HFFc6 (cell line): Measurements from ENCODE around the gene GRB10. TPM values are rescaled to one million over a fixed set of nuclear protein-coding genes. Genes with fewer than 3 reads are reported as not detected.
A peak's percentile ranks its signal among the peaks of the same experiment; 100 is the strongest.

Source experiments
- DNase-seq: peaks from one replicate; pipeline ENCODE4 v3.0.0-alpha.2; 2018
- H3K27ac Mint-ChIP-seq: 2 replicates; pipeline ENCODE4 v1.8.0; 2020; ENCODE audit warnings: mild to moderate bottlenecking, mixed read lengths
- H3K27me3 Mint-ChIP-seq: 2 replicates; pipeline ENCODE4 v1.8.0; 2021; ENCODE audit warnings: mild to moderate bottlenecking, moderate library complexity, mixed read lengths; ENCODE audit not compliant: insufficient read depth
- H3K36me3 Mint-ChIP-seq: 2 replicates; pipeline ENCODE4 v1.8.0; 2021; ENCODE audit warnings: low read depth, mixed read lengths
- H3K4me1 Mint-ChIP-seq: 2 replicates; pipeline ENCODE4 v1.8.0; 2020; ENCODE audit warnings: low read depth, mixed read lengths
- H3K4me3 Mint-ChIP-seq: 2 replicates; pipeline ENCODE4 v1.8.0; 2020; ENCODE audit warnings: mild to moderate bottlenecking, moderate library complexity, mixed read lengths
- H3K9me3 Mint-ChIP-seq: 2 replicates; pipeline ENCODE4 v1.8.0; 2020; ENCODE audit warnings: mild to moderate bottlenecking, mixed read lengths
- CTCF ChIP-seq: fragments of 200-600 bp; sonication (generic); IDR thresholded peaks from 2 replicates; pipeline ENCODE4 v1.5.0; 2021; ENCODE audit warnings: antibody characterized with exemption, mild to moderate bottlenecking
- total RNA-seq, 6 experiments: library from RNA; stranded (reverse); fragmentation: NEBNext Ultra II Directional; extraction: Animal tissue kit (Norgen Biotek cat#: 25700); gene quantifications; 2 replicates in 1 of 6; 3 replicates in 5 of 6; pipeline ENCODE4 v1.2.3, GENCODE V29; 2021

Gene GRB10
- total RNA-seq, 6 experiments from 2014 or later = 13.6 to 17.8 (median 14.8) TPM

- Mint-ChIP-seq H3K4me1 (peaks cover 21% of the 10 kb centered on the region), H3K27ac (no peak overlapping the region), H3K9me3 (peaks cover 5% of the 10 kb centered on the region), H3K27me3 (peaks cover 6% of the 10 kb centered on the region), H3K4me3 (peak overlapping the region; percentile 61), H3K36me3 (peaks cover 9% of the 10 kb centered on the region)
- no peak for DNase-seq
- no peak for TF ChIP-seq CTCF
These were observed 11.4 kb upstream of the GRB10 start for GRCh38 chr7:50793947-50794570.

GRCh38 chr7:50793120-50793946 is 10.6 kb upstream of the GRB10 start:
- Mint-ChIP-seq H3K27me3 (peaks cover 6% of the 10 kb centered on the region), H3K9me3 (peaks cover 9% of the 10 kb centered on the region), H3K4me3 (peak overlapping the region; percentile 61), H3K4me1 (peaks cover 21% of the 10 kb centered on the region), H3K36me3 (peaks cover 13% of the 10 kb centered on the region), H3K27ac (no peak overlapping the region)
- peak; percentile 26 for DNase-seq
- TF ChIP-seq CTCF = no peak

GRCh38 chr7:50792342-50793119 is 9.8 kb upstream of the GRB10 start:
- H3K9me3 Mint-ChIP-seq = peaks cover 4% of the 10 kb centered on the region; the same call in 1 of the 2 replicates
- peaks cover 21% of the 10 kb centered on the region for H3K4me1 Mint-ChIP-seq
- H3K4me3 Mint-ChIP-seq = peak overlapping the region; percentile 94
- no peak for TF ChIP-seq CTCF
- H3K27ac Mint-ChIP-seq = peak overlapping the region; percentile 58
- peaks cover 9% of the 10 kb centered on the region; the same call in 1 of the 2 replicates for H3K36me3 Mint-ChIP-seq
- peaks cover 6% of the 10 kb centered on the region for H3K27me3 Mint-ChIP-seq
- peak; percentile 19 for DNase-seq

- peak overlapping the region; percentile 58 for H3K27ac Mint-ChIP-seq
- TF ChIP-seq CTCF = no peak
- peaks cover 4% of the 10 kb centered on the region; the same call in 1 of the 2 replicates for H3K9me3 Mint-ChIP-seq
- peak overlapping the region; percentile 94 for H3K4me3 Mint-ChIP-seq
- peaks cover 9% of the 10 kb centered on the region for H3K36me3 Mint-ChIP-seq
- H3K27me3 Mint-ChIP-seq = peaks cover 6% of the 10 kb centered on the region
- DNase-seq = no peak
- H3K4me1 Mint-ChIP-seq = peaks cover 21% of the 10 kb centered on the region
These were observed 9.2 kb upstream of the GRB10 start for GRCh38 chr7:50791938-50792341.

- no peak for TF ChIP-seq CTCF
- Mint-ChIP-seq H3K27ac (no peak overlapping the region), H3K9me3 (peaks cover 4% of the 10 kb centered on the region; the same call in 1 of the 2 replicates), H3K27me3 (peaks cover 3% of the 10 kb centered on the region), H3K4me1 (peaks cover 21% of the 10 kb centered on the region), H3K36me3 (peaks cover 9% of the 10 kb centered on the region), H3K4me3 (peak overlapping the region; percentile 94)
- DNase-seq = no peak
These were observed 8.8 kb upstream of the GRB10 start for GRCh38 chr7:50791363-50791937.
